Islet of Langerhans (tissue), 1 donor: ENCODE results near the gene COL4A5.
"Not testable (repeated sequence)": the region's sequence is repeated elsewhere in the genome, so short reads cannot be mapped to it uniquely, and the experiment has no call there.

Experiments used
- FAIRE-seq: peaks from one replicate; lab custom pipeline; 2011; peaks lifted over from hg19 to GRCh38; lab: Jason Lieb, UNC

COL4A5 gene

DNA sequence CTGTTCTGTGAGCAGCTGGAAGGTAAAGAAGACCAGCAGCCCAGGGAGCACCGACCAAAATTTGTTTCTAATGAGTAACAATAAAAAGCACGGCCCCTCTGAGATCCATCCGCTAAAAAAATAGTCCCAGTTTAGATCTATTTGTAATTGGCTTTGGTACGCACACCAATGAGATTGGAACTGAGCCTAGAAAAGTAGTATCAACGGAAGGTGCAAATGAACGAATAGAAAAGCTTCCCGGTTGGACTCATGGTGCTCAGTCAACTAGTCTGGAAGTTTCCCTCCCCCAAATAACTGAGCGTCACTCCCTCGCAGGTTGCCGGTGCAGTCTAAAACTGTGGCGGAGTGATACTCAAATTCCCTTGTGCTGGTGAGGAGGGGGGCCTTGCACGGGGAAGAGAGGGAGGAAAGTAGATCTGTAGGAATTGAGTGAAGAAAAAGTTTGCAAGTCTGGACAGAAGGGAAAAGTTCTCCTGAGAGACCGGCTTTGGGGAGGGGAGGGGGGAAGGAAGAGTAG lies at the start of gene COL4A5:
Gene COL4A5 (plus strand): TSS at position 413 of the 517 bp plus-strand sequence. CDS start 288 bp downstream, outside the sequence.
- no peak for FAIRE-seq

DNA sequence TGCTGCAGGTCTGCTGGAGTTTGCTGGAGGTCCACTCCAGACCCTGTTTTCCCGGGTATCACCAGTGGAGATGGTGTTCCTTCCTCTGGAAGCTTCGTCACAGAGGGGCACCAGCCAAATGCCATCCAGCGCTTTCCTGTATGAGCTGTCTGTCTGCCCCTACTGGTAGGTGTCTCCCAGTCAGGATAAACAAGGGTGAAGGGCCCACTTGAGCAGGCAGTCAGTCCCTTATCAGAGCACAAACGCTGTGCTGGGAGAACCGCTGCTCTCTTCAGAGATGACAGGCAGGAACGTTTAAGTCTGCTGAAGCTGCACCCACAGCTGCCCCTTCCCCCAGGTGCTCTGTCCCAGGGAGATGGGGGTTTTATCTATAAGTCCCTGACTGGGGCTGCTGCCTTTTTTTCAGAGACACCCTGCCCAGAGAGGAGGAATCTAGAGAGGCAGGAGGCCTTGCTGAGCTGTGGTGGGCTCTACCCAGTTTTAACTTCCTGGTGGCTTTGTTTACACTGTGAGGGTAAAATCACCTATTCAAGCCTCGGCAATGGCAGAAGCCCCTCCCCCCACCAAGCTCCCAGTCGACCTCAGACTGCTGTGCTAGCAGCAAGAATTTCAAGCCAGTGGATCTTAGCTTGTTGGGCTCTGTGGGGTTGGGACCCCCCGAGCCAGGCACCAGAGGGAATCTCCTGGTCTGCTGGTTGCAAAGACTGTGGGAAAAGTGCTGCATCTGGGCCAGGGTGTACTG lies 48.5 kb upstream of the COL4A5 start:
- not testable (repeated sequence) for FAIRE-seq

DNA sequence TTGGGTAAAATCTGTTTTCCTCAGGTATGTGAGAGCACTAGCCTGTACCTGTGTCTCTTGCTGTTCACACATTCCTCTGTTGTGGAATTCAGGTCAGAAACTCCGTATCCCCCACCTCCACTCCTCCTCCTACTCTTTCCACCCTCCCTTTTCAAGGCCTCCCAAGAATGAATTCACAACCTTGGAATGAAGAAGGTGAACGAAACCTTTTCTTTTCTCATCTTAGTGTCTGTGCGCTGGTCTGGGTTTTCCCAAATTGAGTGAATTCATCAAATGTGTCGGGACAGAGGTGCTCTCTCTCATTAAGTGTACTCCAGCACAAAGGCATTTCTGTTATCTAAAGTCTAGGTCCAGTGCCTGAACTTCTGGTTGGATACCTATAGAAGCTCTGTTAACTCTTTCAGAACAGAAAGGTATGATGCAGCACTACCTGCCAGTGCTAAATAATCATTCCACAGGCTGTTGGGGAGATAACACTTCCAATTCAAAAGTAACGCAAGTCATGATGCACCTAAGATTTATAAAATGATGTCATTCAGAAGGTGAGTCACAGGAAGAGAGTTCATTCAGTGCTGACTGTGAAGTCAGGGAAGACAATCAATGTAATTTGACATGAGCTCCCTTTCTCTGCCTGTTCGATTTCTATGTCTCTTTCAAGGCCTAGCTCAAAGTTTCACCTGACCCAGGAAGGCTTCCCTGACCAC lies 43.3 kb upstream of the COL4A5 start:
- no peak for FAIRE-seq

DNA sequence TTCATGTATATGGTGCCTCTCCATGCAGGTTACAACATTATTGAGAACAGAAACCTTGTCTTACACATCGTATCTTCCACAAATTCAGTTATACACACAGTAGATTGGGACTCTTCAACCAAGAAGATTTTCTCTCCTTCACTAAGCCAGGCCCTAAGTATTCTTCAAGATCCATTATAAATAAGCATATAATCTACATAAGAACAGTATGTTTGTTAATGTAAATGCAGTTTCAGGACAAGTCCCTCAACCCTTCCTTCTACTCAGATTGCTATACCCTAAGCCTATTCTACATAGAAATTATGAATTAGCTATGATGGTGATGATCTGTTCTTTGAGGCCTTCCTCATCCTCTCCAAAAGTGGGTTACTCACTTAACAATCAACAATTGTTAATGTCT lies 42.7 kb upstream of the COL4A5 start:
- no peak for FAIRE-seq

DNA sequence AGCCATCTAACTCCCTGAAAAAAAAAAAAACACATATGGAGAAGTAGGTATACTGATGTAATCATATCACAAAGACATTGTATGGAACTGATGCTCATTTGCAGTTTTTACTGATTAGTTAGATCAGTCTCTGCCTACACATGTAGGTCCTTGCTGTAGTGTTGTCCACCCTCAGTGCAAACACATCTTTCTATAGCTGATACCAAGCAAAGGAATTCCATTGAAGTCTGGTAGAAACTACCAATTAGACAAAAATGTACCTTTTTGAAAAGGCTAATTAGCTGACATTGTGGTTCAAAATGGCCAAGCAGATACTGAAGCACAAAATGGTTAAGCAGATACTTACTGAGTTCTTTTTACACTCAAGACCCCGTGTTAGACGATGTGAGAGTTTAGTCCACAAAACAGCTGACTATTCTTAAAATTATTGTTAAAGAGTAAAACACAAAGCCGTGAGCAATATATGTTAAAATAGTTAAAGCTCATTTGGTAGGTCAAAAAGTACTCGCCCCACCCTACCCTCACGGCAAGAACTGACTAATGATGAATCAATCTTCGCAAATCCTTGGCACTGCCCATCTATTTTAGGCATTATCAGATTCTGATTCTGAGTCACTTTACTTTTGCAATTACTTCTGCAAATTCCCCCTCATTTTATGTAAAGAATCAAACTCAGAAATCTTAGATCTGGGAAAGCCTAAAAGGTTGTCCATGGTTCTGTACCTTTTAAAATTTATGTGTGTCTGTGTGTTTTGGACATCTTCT lies 41.8 kb upstream of the COL4A5 start:
- no peak for FAIRE-seq

DNA sequence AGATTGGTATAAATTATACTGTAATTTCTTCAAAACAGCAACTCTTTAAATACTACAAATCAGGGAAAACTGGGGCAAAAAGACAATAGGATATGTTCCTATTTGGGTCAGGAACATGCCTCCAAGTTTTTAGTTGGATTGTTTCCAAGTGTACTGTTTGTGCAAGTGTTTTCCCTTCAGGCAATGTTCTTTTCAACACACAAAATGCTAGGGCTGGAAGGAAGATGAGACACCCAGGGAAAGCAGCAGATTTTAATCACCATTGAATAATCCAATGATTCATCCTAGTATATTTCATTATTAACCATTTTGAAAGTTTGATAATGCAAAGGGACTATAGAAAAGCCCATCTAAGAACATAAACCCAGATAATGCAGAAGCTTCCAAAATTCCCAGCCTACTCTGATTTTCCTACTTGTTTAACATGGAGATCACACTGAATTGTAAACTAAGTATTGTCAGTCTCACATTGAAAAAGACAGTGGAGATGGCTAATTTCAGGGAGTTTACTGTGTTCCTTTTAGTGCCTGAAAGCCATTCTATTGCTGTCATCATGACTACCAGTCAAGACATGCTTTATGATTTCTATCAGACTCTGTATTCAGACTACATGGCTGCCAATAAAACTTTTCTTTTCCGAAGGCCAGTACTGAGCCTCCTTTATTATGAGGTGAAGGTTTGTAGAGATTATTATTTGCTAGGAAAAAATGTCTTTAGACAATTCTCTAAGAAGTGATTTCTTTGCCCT lies 40.0 kb upstream of the COL4A5 start:
- FAIRE-seq, result no peak

DNA sequence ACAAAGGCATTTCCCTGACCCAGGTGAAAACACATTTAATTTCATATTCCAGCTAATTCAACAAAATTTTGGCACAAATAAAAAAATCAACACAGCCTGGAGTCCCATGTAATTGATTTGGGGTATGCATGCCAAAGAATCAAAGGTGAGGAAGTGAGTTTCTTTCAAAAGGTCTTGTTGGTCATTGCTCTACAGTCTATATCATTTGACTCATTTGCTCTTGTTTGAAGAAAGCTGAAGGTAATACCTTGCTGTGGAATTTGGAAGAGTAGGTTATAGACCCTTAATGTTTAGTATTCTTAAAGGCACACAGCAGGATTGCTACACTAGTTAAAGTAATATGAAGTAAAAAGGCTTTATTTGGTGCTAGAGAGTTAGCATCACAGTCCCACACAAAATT lies 26.9 kb upstream of the COL4A5 start:
- FAIRE-seq, result no peak

DNA sequence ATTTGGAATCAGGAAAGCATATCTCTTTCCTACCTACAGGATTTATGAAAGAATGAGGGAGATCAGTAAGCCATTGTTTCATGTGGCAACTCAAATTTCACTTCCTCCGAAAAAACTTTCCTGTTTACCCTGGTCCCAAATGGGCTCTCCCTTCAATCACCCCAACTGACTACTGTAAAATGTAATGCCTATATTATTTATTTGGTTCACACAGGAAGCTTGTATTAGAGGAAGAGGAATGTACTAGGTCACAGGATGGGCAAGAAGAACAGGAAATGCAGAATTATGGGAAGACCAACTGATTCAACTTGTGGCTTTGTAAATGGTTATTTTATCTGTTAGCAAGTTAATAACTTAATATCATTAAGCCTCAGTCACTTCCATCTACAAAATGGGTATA lies 24.5 kb upstream of the COL4A5 start:
- FAIRE-seq, result no peak

DNA sequence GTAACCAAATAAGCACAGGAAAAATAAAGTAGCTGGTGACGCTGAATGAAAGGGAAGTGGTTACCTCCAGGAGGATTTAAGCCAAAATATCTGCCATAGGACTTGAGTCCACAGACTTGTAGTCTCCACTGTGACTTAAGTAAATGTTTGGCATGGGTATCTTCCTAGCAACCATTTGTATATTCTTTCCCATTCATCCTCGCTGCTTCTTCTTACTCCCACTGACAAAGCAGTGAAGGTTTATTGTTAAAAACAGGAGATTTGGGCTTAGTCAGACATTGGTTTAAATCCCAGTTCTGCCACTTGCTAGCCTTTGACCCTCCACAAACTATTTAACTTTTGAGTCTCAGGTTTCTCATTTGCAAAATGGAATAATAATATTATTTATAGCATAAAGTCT lies 23.7 kb upstream of the COL4A5 start:
- no peak for FAIRE-seq

DNA sequence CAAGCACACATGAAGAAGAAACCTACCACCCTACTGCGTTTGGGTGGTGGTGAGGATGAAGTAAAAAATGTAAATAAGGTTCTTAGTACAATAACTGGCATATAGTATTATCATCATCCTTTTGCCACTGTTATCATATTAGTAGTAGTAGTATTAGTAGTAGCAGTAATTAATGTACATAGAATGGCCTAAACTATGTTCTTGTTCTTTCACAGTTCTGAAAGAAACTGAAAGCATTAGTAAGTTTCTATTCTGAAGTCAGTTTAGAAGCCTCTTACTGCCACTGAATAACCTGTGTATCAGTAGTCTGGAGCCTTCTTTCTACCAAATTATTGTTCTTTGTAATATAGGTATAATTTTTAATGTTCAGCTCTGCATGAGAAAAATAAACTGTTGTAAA lies 22.4 kb upstream of the COL4A5 start:
- FAIRE-seq, result no peak

DNA sequence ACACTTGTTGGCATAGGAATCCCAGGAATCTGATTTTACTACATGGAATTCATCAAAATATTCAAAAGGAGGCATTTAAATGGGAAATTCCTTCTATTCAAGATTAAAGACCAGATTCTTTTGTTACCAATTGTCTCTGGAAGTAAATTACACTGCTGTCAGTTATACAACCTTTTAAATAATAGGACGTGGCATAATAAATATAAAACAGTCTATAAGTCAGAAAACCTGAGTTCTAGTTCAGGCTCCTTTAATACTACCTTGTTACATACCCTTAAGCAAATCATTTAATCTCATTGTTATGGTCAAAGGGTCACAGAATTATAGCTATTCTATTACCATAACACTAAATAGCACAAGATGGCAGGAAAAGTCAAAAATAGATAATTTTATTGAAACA lies 20.2 kb upstream of the COL4A5 start:
- no peak for FAIRE-seq

DNA sequence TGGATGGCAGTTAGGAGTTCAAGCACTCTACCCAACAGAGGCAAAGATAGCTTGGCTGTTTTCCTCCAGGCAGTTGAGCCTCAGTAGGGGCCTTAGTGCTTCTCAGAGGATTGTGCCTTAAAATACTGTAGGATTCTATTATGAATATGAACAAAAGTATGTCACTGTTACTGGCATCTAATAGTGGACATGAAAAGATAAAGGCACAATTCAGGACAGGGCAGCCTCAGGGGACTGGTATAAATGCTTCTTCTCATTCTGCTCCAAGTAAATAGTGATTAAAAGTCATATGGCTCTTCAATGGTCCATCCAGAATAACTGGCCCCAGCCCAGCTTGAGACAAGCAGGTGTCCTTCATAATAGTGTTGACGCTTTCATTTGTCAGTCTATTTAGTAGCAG lies 19.2 kb upstream of the COL4A5 start:
- FAIRE-seq, result no peak

DNA sequence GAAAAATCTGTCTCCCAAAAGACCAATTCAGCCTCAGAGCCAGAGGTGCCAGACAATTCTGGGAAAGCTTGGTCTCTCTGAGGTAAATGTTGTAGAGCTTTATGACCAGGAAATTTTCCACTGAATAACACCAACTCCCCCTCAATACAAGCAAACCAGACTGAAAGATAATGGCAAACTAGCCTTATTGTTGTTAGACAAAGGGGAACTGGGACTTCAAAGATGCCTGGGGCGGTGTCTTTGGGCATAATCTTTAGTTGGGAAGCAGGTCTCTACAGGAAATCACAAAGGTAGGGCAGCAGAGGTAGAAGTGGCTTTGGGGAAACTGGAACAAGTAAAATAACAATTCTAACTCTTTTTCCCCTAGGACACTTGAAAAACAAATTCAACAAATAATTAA lies 13.4 kb upstream of the COL4A5 start:
- no peak for FAIRE-seq

DNA sequence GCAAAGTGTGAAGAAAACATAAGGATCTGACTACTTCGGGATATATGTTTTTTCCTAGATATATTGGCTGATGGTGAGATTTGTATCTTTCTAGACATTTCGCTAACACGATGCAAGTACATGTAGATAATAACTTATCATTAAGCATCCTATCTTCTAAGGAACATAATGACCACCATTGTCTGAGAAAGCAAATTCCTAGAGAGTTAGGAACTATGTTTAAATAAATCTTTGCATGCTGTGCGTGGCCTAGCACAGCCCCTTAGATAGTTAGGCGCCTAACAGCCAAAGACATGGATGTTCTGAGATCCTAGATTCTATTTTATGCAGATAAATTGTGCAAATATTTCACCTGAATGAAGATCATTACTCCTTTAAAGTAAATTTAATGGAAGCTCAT lies 4.4 kb upstream of the COL4A5 start:
- no peak for FAIRE-seq

DNA sequence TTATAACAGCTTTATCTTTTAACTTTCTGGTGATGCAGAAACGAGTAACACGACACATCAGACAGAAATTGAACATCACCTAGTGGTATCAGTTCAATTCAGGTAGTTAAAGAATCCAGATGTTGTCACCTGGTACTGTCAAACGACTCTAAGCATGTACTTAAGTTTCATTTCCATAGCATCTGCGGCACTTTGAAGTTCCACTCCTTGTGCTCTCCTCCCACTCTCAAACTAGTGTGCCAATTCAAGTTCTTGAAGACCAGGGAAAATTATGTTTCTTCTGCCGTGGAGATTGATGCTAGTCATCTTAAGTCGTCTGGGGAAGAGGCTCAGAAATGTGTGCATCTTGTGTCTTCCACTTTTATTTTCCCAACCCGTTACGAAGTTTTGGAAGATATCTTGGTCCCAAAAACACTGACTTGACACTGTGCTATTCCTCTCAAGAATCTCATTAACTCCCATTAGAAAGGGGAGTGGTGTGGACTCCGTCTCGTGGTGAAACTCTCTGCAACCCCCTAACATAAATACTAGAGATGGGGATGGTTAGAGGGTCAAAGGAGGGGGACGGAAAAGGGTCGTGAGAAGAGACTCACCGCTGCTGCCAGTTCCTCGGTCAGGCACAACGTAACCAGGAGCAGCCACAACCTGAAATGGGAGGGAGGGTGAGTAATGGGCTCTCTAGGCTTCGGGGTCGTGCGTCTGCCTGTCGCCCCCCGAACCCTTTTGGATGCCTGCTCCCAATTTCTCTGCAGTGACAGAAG lies 2.1 kb upstream of the COL4A5 start:
- FAIRE-seq, result no peak

DNA sequence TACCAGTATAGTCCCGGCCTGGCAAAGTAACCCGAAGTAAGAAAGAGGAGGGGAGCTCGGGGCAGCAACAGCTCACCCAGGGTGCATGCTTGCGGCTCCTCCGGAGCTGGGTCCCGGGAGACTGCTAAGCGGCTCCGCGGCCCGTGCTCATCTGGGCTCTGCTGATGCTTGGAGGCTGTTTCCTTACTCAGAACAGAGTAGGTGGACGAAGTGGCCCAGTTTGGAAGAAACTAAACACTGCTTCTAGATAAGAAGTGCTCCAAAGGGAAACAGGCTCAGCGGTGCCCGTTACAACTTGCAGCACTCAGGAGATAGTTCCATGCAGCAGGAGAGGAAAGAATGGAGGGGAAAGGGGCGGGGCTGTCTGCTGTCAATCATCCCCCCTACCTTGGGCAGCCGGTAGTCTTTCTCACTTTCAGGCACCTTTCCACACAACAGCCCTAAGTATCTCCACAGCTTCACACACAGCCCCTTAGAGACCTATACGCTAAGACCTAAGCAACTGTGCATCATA lies 1.5 kb upstream of the COL4A5 start, which contains the start of gene COL4A6:
Gene COL4A6 (minus strand): TSS at position 313 of the 514 bp plus-strand sequence. CDS start 226 bp downstream, at position 87.
- no peak for FAIRE-seq

DNA sequence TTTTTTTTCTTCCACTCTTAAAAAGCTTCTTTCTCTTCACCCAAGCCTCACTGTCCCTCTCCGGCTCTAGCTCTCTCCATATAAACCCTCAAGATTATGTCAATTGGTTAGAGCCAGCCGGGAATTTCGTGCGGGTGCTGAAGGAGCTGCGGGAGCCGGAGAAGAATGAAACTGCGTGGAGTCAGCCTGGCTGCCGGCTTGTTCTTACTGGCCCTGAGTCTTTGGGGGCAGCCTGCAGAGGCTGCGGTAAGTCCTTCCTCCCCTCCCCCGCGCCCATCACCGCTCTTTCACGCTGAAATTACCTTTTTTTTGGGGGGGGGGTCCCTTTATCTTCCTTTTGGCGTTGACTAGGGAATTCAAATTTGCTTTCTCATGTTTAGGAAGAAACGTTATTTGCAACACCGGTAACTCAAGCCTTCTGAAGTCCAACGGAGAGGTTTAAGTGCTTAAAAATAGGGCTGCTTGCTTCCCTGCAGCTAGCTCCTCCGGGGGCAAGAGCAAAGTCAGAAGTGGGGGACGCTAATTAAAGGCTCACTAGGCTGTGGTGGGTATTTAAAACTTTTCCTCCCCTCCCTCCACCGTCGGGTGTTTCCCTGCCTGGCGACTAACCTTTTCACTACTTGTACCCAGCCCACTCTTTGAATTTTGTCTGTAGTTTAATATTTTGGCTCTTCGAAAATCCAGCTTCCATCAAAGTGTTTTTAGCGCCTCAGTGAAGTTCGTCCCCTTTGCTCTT lies 491 bp downstream of the COL4A5 start:
- FAIRE-seq, result no peak

DNA sequence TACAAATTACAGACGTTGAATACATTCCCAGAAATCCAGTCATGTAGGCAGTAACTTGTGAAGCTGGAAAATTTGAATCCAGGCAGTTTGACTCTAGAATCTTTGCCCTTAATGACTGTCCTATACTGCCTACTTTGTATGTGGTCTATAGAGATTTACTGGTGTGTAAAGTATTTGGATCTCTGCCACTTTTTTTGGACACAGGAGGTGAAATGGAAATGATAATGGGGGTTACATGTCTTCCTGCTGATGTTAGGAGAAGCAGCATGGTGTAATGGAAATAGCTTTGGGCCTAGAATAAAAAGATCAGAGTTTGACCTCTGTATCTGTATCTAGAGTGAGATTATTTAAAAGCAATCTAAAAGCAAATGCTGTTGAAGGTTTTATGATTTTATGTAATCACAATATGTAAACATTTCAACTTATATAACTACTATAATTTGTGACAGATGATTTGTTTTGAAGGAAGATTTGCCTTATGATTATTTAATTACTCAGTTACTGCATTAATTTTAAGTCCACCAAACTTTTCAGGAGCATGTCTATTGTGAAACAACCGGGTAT lies 3.3 kb downstream of the COL4A5 start:
- FAIRE-seq, result no peak

DNA sequence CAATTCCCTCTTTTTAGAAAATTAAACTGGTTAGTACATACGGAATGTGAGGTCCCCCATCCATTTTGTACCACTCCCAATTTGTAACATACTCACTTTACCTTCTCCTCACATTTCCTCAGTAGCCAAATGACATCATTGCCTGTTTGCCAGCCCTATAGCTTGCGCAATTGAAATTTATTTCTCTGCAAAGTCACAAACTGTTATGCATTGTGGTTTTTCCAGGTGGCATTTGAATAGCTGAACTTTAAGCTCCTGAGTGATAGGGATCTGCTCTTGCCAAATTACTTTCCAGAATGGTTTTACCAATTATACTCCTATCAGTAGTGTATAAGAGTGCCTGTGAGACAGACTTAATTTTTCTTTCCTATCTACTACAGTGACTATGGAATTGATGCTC lies 7.7 kb downstream of the COL4A5 start:
- no peak for FAIRE-seq

DNA sequence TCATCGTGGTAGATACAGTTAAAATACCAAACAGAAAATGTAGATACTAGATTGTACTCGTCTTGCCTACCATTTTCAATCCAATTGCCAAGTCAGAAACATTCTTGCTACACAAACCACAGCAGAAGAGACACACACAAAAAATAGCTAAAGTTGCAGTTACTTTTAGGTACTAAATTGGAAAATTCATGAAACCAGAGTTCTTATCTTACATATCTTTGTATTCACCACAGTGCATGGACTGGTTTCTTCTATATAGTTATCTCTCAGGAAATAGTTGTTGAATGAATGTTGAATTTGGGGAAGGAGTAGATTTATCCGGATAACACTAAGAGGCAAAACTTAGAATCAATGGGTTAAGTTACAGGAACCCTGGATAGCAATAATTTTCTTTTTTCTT lies 14.2 kb downstream of the COL4A5 start:
- no peak for FAIRE-seq
